IMR-90 (cell line): ENCODE data around the gene ENO3. TPM values are rescaled to one million over a fixed set of nuclear protein-coding genes. Genes with fewer than 3 reads are reported as not detected.
A peak's percentile ranks its signal among the peaks of the same experiment; 100 is the strongest.

Experiments
- ATAC-seq: fragments of 200-7000 bp; cut with Tn5 transposase; 2 replicates; pipeline ENCODE4 v1.9.1; 2020; ENCODE audit warnings: low read depth, mild to moderate bottlenecking, moderate library complexity
- BruUV-seq: library from RNA; stranded (reverse); fragments of 400-500 nt; replicated peaks from 2 replicates; lab custom pipeline; 2021; lab: Mats Ljungman, UMichigan
- CTCF ChIA-PET: fragments of 300-600 bp; formaldehyde crosslinking; extraction: SDS; loops from one replicate; lab custom pipeline; 2021; ENCODE audit warnings: antibody characterized with exemption; lab: Yijun Ruan, JAX
- POLR2A ChIA-PET: fragments of 300-600 bp; sonication (Branson Sonifier 250); formaldehyde crosslinking; loops from one replicate; lab custom pipeline; 2022; ENCODE audit warnings: antibody characterized with exemption; ENCODE audit not compliant: unreplicated experiment; lab: Charles Lee
- DNase-seq: peaks from one replicate; pipeline ENCODE4 v3.0.0; 2013
- H2AFZ ChIP-seq: replicated peaks from 2 replicates; pipeline ENCODE3; 2013; ENCODE audit warnings: low read length, mild to moderate bottlenecking; ENCODE audit not compliant: poor library complexity
- H2AK5ac ChIP-seq: 2 replicates; pipeline ENCODE4 v1.6.1; 2013; ENCODE audit warnings: low read depth, low read length, inconsistent platforms
- H2AK9ac ChIP-seq: replicated peaks from 2 replicates; pipeline ENCODE3; 2013; ENCODE audit warnings: mild to moderate bottlenecking, low read depth, low read length, moderate library complexity; ENCODE audit not compliant: poor library complexity
- H2BK120ac ChIP-seq: 2 replicates; pipeline ENCODE4 v1.6.1; 2013; ENCODE audit warnings: low read depth, low read length, inconsistent platforms
- H2BK15ac ChIP-seq: 3 replicates; pipeline ENCODE4 v1.6.1; 2013; ENCODE audit warnings: low read depth, low read length, inconsistent platforms
- H2BK20ac ChIP-seq: 2 replicates; pipeline ENCODE4 v1.6.1; 2013; ENCODE audit warnings: low read depth, mild to moderate bottlenecking, inconsistent platforms, low read length, moderate library complexity
- H2BK5ac ChIP-seq: 2 replicates; pipeline ENCODE4 v1.6.1; 2013; ENCODE audit warnings: mild to moderate bottlenecking, low read depth, low read length, inconsistent platforms; ENCODE audit not compliant: poor library complexity, severe bottlenecking
- H3K14ac ChIP-seq: replicated peaks from 2 replicates; pipeline ENCODE4 v1.6.1; 2013; ENCODE audit warnings: low read depth, low read length, inconsistent platforms
- H3K18ac ChIP-seq: 2 replicates; pipeline ENCODE4 v1.6.1; 2013; ENCODE audit warnings: low read depth, low read length, control low read depth
- H3K23ac ChIP-seq: 2 replicates; pipeline ENCODE4 v1.6.1; 2013; ENCODE audit warnings: low read depth, low read length, inconsistent platforms
- H3K27ac ChIP-seq: 2 replicates; pipeline ENCODE4 v1.5.1; 2013; ENCODE audit warnings: mild to moderate bottlenecking, control low read depth, low read length; ENCODE audit not compliant: insufficient read depth
- H3K27me3 ChIP-seq: 2 replicates; pipeline ENCODE4 v1.6.1; 2013; ENCODE audit warnings: low read length; ENCODE audit not compliant: control insufficient read depth, insufficient read depth
- H3K36me3 ChIP-seq: 2 replicates; pipeline ENCODE4 v1.6.1; 2013; ENCODE audit warnings: low read length, mixed read lengths; ENCODE audit not compliant: control insufficient read depth, insufficient read depth
- H3K4ac ChIP-seq: 2 replicates; pipeline ENCODE4 v1.6.1; 2013; ENCODE audit warnings: low read depth, low read length, inconsistent platforms
- H3K4me1 ChIP-seq: 2 replicates; pipeline ENCODE4 v1.6.1; 2013; ENCODE audit warnings: low read length, mixed read lengths; ENCODE audit not compliant: control insufficient read depth, insufficient read depth
- H3K4me2 ChIP-seq: 2 replicates; pipeline ENCODE4 v1.6.1; 2013; ENCODE audit warnings: low read depth, mild to moderate bottlenecking, control low read depth, low read length, moderate library complexity
- H3K4me3 ChIP-seq: 2 replicates; pipeline ENCODE4 v1.5.1; 2013; ENCODE audit warnings: low read depth, mild to moderate bottlenecking, control low read depth, low read length, moderate library complexity; ENCODE audit not compliant: insufficient read depth
- H3K56ac ChIP-seq: 2 replicates; pipeline ENCODE4 v1.6.1; 2013; ENCODE audit warnings: low read length, inconsistent platforms; ENCODE audit not compliant: insufficient read depth; ENCODE audit errors: extremely low read depth
- H3K79me1 ChIP-seq, 2 experiments: 2 replicates each; pipeline ENCODE4 v1.6.1; 2013; ENCODE audit warnings: low read length in 2 of 2, inconsistent platforms in 1 of 2, low read depth in 1 of 2
- H3K9ac ChIP-seq: 2 replicates; pipeline ENCODE4 v1.6.1; 2013; ENCODE audit warnings: low read depth, low read length, control low read depth
- H3K9me1 ChIP-seq: 2 replicates; pipeline ENCODE4 v1.6.1; 2013; ENCODE audit warnings: low read length, inconsistent platforms; ENCODE audit not compliant: insufficient read depth
- H3K9me3 ChIP-seq: 2 replicates; pipeline ENCODE4 v1.6.1; 2013; ENCODE audit warnings: low read length; ENCODE audit not compliant: control insufficient read depth, insufficient read depth
- H4K20me1 ChIP-seq: 2 replicates; pipeline ENCODE4 v1.6.1; 2013; ENCODE audit warnings: low read length, inconsistent platforms; ENCODE audit not compliant: insufficient read depth
- H4K5ac ChIP-seq: 2 replicates; pipeline ENCODE4 v1.6.1; 2013; ENCODE audit warnings: mild to moderate bottlenecking, low read depth, low read length, control low read depth
- H4K8ac ChIP-seq, 2 experiments: 2 replicates each; pipeline ENCODE4 v1.6.1; 2013; ENCODE audit warnings: low read depth in 2 of 2, low read length in 2 of 2, control low read depth in 1 of 2, inconsistent platforms in 1 of 2
- H4K91ac ChIP-seq: 2 replicates; pipeline ENCODE4 v1.6.1; 2013; ENCODE audit warnings: low read depth, low read length, inconsistent platforms; ENCODE audit not compliant: insufficient read depth
- BHLHE40 ChIP-seq: fragments of 150-350 bp; IDR thresholded peaks from 2 replicates; pipeline ENCODE4 v1.6.1; 2016; ENCODE audit warnings: mild to moderate bottlenecking, low read depth, low read length
- CHD1 ChIP-seq: IDR thresholded peaks from 2 replicates; pipeline ENCODE4 v1.6.1; 2012; ENCODE audit warnings: low read depth, low read length, improper control_type of control experiment
- FOS ChIP-seq: fragments of 150-350 bp; IDR thresholded peaks from 2 replicates; pipeline ENCODE4 v1.6.1; 2016; ENCODE audit warnings: low read depth, low read length
- MAFK ChIP-seq: IDR thresholded peaks from 2 replicates; pipeline ENCODE4 v1.6.1; 2012; ENCODE audit warnings: low read depth, low read length, improper control_type of control experiment
- MAZ ChIP-seq: IDR thresholded peaks from 2 replicates; pipeline ENCODE4 v1.6.1; 2012; ENCODE audit warnings: low read depth, mild to moderate bottlenecking, low read length, improper control_type of control experiment, moderate library complexity, borderline replicate concordance
- RAD21 ChIP-seq: IDR thresholded peaks from 2 replicates; pipeline ENCODE4 v1.6.1; 2012; ENCODE audit warnings: low read length, improper control_type of control experiment
- RFX5 ChIP-seq: IDR thresholded peaks from 2 replicates; pipeline ENCODE4 v1.8.0; 2012; ENCODE audit warnings: low read depth, mild to moderate bottlenecking, low read length, moderate library complexity
- SMC3 ChIP-seq: fragments of 150-350 bp; IDR thresholded peaks from 2 replicates; pipeline ENCODE4 v1.6.1; 2016; ENCODE audit warnings: low read depth, mild to moderate bottlenecking, antibody characterized with exemption, low read length, moderate library complexity
- WGBS, 2 experiments: methylation state at CpG; one replicate each; pipeline versions ENCODE4 v1.1.5 to v1.1.7; 2013; ENCODE audit warnings: missing lambda C conversion rate in 2 of 2; ENCODE audit not compliant: insufficient read length in 1 of 2; ENCODE audit errors: extremely low coverage in 2 of 2; 5-methylcytosine and 5-hydroxymethylcytosine counted together
- dilution Hi-C: fragments of 300-500 bp; cut with HindIII; formaldehyde crosslinking; loops from one replicate; pipeline ENCODE4 v1.14.3; 2018; ENCODE audit warnings: low sequenced_read_pairs; ENCODE audit not compliant: unreplicated experiment
- in situ Hi-C: fragments of 300-500 bp; cut with MboI; formaldehyde crosslinking; loops from 3 replicates; pipeline ENCODE4 v1.14.3; 2019; ENCODE audit warnings: low sequenced_read_pairs, inconsistent platforms, mixed read lengths
- intact Hi-C: fragments of 100-400 bp; cut with micrococcal nuclease; formaldehyde crosslinking; loops from 2 replicates; pipeline ENCODE4 v1.10.0; 2022
- polyA plus RNA-seq, 3 experiments: library from polyadenylated mRNA; depleted of rRNA; stranded (reverse); fragments of >200 nt; gene quantifications; 2 replicates each; pipeline ENCODE4 v1.2.3, GENCODE V29; 2012; ENCODE audit warnings: low replicate concordance in 1 of 3
- total RNA-seq: library from RNA; depleted of rRNA; stranded (reverse); fragments of >200 nt; gene quantifications from 2 replicates; pipeline ENCODE4 v1.2.3, GENCODE V29; 2012
- TF ChIP-seq, protein P1 (sequence below): fragments of 150-350 bp; IDR thresholded peaks from 2 replicates; pipeline ENCODE4 v1.6.1; 2016; ENCODE audit warnings: low read depth, mild to moderate bottlenecking, low read length, moderate library complexity, borderline replicate concordance
- TF ChIP-seq, protein P2 (sequence below): conservative IDR thresholded peaks from 2 replicates; pipeline ENCODE4 v1.5.1; 2012; ENCODE audit warnings: mild to moderate bottlenecking, low read depth, low read length, improper control_type of control experiment

Gene ENO3
- total and polyA plus RNA-seq, 2 of the 4 experiments (the other 2 are of a cell fraction), result 1.4 to 5.1 TPM

- TF ChIP-seq, protein P1, sequence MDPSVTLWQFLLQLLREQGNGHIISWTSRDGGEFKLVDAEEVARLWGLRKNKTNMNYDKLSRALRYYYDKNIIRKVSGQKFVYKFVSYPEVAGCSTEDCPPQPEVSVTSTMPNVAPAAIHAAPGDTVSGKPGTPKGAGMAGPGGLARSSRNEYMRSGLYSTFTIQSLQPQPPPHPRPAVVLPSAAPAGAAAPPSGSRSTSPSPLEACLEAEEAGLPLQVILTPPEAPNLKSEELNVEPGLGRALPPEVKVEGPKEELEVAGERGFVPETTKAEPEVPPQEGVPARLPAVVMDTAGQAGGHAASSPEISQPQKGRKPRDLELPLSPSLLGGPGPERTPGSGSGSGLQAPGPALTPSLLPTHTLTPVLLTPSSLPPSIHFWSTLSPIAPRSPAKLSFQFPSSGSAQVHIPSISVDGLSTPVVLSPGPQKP, result no peak
These were observed 42.0 kb upstream of the ENO3 start (continued) for GRCh38 chr17:4908711-4909496.

DNA sequence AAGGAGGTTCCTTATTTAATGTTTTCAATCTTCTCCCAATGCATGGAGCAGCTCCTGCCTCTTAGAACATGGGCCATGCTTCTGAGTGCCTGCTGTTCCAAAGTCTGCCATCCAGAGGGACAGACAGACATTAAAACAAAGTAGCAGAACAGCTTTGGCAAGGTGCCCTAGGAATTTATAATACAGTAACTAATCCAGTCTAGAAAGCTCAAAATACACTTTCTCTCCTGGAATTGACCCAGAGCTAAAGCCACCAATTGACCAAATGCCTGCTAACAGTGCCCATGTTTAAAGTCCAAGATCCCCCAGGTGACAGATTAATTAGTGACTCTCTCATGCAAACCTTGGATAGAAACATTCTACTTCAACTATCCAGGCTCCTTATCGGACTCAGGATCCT is 36.9 kb upstream of the ENO3 start:
- Histone ChIP-seq H3K36me3 (no peaks in the 10 kb centered on the region), H3K4me1 (no peaks in the 10 kb centered on the region), H3K27me3 (no peaks in the 10 kb centered on the region), H3K14ac (no peak overlapping the region), H4K5ac (no peak overlapping the region), H3K27ac (no peak overlapping the region), H3K4ac (no peak overlapping the region), H2BK15ac (no peak overlapping the region), H3K9ac (no peak overlapping the region), H3K4me2 (no peak overlapping the region), H3K18ac (no peak overlapping the region), H2AFZ (no peak overlapping the region), H3K79me1 (no peaks in the 10 kb centered on the region), H2BK120ac (no peak overlapping the region), H4K8ac (no peak overlapping the region), H3K9me1 (no peaks in the 10 kb centered on the region), H2BK20ac (no peak overlapping the region), H3K23ac (no peak overlapping the region), H2AK9ac (no peak overlapping the region), H3K56ac (no peak overlapping the region), H2AK5ac (no peak overlapping the region), H2BK5ac (no peak overlapping the region), H3K9me3 (no peaks in the 10 kb centered on the region), H3K4me3 (no peak overlapping the region), H4K91ac (no peak overlapping the region), H4K20me1 (no peaks in the 10 kb centered on the region)
- ATAC-seq (no peak), DNase-seq (peak; percentile 19)
- in situ Hi-C loops (loop anchor here (10.0 kb wide), 1 partner anchor 141 kb away; no protein-coding TSS in a partner anchor), intact Hi-C loops (no loop called here), dilution Hi-C loops (no loop called here)
- ChIA-PET CTCF (no interaction called here), POLR2A (interaction anchor here (0.6 kb wide), 1 partner anchor 21 kb away, joined by 14 read pairs; no protein-coding TSS in a partner anchor)
- no peak for TF ChIP-seq CHD1
- TF ChIP-seq, protein P2, sequence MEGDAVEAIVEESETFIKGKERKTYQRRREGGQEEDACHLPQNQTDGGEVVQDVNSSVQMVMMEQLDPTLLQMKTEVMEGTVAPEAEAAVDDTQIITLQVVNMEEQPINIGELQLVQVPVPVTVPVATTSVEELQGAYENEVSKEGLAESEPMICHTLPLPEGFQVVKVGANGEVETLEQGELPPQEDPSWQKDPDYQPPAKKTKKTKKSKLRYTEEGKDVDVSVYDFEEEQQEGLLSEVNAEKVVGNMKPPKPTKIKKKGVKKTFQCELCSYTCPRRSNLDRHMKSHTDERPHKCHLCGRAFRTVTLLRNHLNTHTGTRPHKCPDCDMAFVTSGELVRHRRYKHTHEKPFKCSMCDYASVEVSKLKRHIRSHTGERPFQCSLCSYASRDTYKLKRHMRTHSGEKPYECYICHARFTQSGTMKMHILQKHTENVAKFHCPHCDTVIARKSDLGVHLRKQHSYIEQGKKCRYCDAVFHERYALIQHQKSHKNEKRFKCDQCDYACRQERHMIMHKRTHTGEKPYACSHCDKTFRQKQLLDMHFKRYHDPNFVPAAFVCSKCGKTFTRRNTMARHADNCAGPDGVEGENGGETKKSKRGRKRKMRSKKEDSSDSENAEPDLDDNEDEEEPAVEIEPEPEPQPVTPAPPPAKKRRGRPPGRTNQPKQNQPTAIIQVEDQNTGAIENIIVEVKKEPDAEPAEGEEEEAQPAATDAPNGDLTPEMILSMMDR, result no peak
- no peak for TF ChIP-seq MAFK
- TF ChIP-seq SMC3, result no peak
- TF ChIP-seq FOS, result no peak
- no peak for TF ChIP-seq RFX5
- TF ChIP-seq RAD21, result no peak
- no peak for TF ChIP-seq MAZ
- TF ChIP-seq BHLHE40, result no peak
- WGBS, 2 experiments, result no CpG with 5 or more reads among the region's 1 CpG
- BruUV-seq, result no TSS peak
